ENCODE measurements around the gene ZC3H10. TPM values are rescaled to one million over a fixed set of nuclear protein-coding genes. Genes with fewer than 3 reads are reported as not detected.
"Not testable (repeated sequence)": the region's sequence is repeated elsewhere in the genome, so short reads cannot be mapped to it uniquely, and the experiment has no call there.

ZC3H10 gene
- total and polyA plus RNA-seq, 4 donors, result 1.8 to 9.6 (median 6.0) TPM

DNA sequence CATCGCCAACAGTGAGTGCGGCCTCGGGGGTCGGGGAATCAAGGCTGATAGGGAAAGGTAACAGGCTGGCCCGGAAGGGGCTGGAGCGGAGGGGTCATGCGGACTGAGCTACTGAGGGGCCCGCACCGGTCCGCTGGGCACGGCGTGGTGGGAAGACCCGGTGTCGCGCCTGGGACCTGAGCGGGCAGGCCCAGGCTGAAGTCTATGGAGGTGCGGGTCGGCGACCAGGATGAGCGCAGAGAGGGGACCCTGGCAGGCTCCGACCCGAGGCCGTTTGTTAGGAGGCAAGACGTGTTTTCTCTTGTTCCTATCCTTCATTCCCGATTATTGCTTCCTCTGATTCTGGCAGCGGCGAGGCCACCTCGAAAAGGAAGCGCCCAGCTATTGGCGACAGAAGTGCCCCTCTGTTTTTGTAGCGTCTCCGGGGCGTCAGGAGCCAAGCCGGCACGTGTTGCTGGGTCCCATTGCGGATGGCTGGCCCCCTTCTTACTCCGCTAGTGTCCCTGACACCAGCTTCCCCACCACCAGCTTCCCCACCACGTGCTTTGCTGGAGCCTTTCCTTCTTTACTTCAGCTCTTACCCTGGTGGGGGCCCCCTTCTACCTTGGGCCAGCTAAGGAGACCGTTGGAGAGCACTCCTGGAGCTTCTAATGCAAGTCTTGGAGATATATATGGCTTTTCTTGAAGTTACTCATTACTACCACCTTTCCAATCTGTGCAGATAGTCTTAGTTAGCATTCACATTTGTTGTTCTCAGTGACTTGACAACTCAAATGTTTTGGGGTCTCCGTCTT lies 13.1 kb upstream of the ZC3H10 start:
- H3K36me3 ChIP-seq (ENCODE audit: control insufficient read depth in 1 of 2, insufficient read depth in 2 of 2, low read length in 1 of 2), result peaks cover 0 to 4% of the 10 kb centered on the region in 2 donors
- intact Hi-C loops (cut with DNase I), result loop anchor here in 1 of 2 donors (10.0 kb wide), 2 partner anchors 60 to 100 kb away; partner anchors contain the start of gene RPS26
- peak; percentile 52 for ATAC-seq (ENCODE audit: low FRiP score)
- H3K4me3 ChIP-seq (ENCODE audit: low read length in 2 of 2), result peak overlapping the region; percentile 44 to 67
- H3K27ac ChIP-seq (ENCODE audit: low read depth in 1 of 2, low read length in 2 of 2), result peak overlapping the region in 1 of 2 donors; percentile 83
- H3K4me1 ChIP-seq (ENCODE audit: control insufficient read depth in 1 of 2, insufficient read depth in 2 of 2, low read length in 2 of 2), result peaks cover 0 to 9% of the 10 kb centered on the region in 2 donors
- no peaks in the 10 kb centered on the region for H3K9me3 ChIP-seq (ENCODE audit: control insufficient read depth, low read length)
- H3K27me3 ChIP-seq (ENCODE audit: control insufficient read depth in 1 of 2, insufficient read depth in 2 of 2, low read length in 1 of 2), result no peaks in the 10 kb centered on the region
- DNase-seq, result peak; percentile 71 to 80
- 1% methylated on average over 40 of the region's 40 CpGs for WGBS, 2 donors

DNA sequence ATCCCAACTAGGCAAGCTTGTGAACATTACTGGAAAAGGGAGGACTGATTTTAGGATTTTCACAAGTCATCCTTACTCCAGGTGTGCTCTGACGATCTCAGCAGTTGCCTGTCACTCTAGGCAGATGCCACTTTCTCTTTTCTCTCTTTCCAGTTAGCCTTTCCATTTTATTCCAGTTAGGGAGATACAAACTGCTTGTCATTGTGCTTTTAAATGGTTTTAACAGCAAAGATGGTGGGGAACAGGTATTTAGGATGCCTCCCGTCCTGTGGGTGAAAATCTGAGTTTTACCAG lies 12.5 kb upstream of the ZC3H10 start:
- peaks cover 0 to 7% of the 10 kb centered on the region in 2 donors for H3K36me3 ChIP-seq (ENCODE audit: control insufficient read depth in 1 of 2, insufficient read depth in 2 of 2, low read length in 1 of 2)
- WGBS, 2 donors, result 37 to 40% methylated on average over 2 of the region's 2 CpGs
- no peaks in the 10 kb centered on the region for H3K9me3 ChIP-seq (ENCODE audit: control insufficient read depth, low read length)
- peaks cover 0 to 9% of the 10 kb centered on the region in 2 donors for H3K4me1 ChIP-seq (ENCODE audit: control insufficient read depth in 1 of 2, insufficient read depth in 2 of 2, low read length in 2 of 2)
- intact Hi-C loops (cut with DNase I), result loop anchor here in 1 of 2 donors (10.0 kb wide), 2 partner anchors 61 to 101 kb away; partner anchors contain the start of gene RPS26
- no peaks in the 10 kb centered on the region for H3K27me3 ChIP-seq (ENCODE audit: control insufficient read depth in 1 of 2, insufficient read depth in 2 of 2, low read length in 1 of 2)
- peak overlapping the region; percentile 44 to 67 for H3K4me3 ChIP-seq (ENCODE audit: low read length in 2 of 2)
- DNase-seq (no peak), ATAC-seq (ENCODE audit: low FRiP score) (no peak)
- H3K27ac ChIP-seq (ENCODE audit: low read depth in 1 of 2, low read length in 2 of 2), result no peak overlapping the region

DNA sequence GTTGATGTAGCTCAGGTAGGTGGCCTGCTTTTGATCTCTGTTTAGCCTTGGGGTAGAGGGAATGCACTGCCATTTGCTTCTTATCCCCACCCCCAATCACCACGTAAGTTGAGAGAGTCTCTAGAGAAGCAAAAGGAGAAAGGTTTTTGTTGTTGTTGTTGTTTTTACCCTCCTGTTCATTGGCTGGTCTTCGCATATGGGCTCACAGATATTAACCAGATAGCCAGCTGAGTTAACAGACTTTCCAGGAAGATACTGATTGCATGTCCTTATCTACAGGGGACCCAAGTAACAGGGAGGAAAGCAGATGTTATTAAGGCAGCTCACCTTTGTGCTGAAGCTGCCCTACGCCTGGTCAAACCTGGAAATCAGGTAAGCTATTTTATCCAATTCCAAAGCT lies 10.8 kb upstream of the ZC3H10 start:
- H3K27me3 ChIP-seq (ENCODE audit: control insufficient read depth in 1 of 2, insufficient read depth in 2 of 2, low read length in 1 of 2), result no peaks in the 10 kb centered on the region
- H3K27ac ChIP-seq (ENCODE audit: low read depth in 1 of 2, low read length in 2 of 2), result no peak overlapping the region
- no peak for DNase-seq
- H3K4me1 ChIP-seq (ENCODE audit: control insufficient read depth in 1 of 2, insufficient read depth in 2 of 2, low read length in 2 of 2), result peaks cover 0 to 9% of the 10 kb centered on the region in 2 donors
- H3K4me3 ChIP-seq (ENCODE audit: low read length in 2 of 2), result no peak overlapping the region
- intact Hi-C loops (cut with DNase I), result loop anchor here in 1 of 2 donors (10.0 kb wide), 2 partner anchors 62 to 102 kb away; partner anchors contain the start of gene RPS26
- H3K36me3 ChIP-seq (ENCODE audit: control insufficient read depth in 1 of 2, insufficient read depth in 2 of 2, low read length in 1 of 2), result peaks cover 0 to 13% of the 10 kb centered on the region in 2 donors
- no peak for ATAC-seq (ENCODE audit: low FRiP score)
- WGBS, 2 donors, result 88 to 90% methylated on average over 3 of the region's 3 CpGs
- H3K9me3 ChIP-seq (ENCODE audit: control insufficient read depth, low read length), result no peaks in the 10 kb centered on the region

DNA sequence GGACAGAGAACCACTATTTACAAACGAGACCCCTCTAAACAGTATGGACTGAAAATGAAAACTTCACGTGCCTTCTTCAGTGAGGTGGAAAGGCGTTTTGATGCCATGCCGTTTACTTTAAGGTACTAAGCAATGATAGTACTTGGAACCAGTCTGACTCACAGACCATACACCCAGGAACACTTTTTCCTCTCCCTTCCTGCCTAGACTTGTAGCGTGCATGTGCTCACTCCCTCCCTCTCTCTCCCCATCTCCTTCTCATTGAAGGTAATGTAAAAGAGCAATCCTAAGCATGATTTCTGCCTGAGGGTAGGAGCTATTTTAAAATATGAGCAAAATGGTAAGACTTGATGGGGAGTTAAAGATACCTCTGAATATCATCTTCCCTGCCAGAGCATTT lies 7.5 kb upstream of the ZC3H10 start:
- no peak overlapping the region for H3K4me3 ChIP-seq (ENCODE audit: low read length in 2 of 2)
- H3K27ac ChIP-seq (ENCODE audit: low read depth in 1 of 2, low read length in 2 of 2), result no peak overlapping the region
- peaks cover 0 to 1% of the 10 kb centered on the region in 2 donors for H3K4me1 ChIP-seq (ENCODE audit: control insufficient read depth in 1 of 2, insufficient read depth in 2 of 2, low read length in 2 of 2)
- no peaks in the 10 kb centered on the region for H3K9me3 ChIP-seq (ENCODE audit: control insufficient read depth, low read length)
- no peak for DNase-seq
- H3K36me3 ChIP-seq (ENCODE audit: control insufficient read depth in 1 of 2, insufficient read depth in 2 of 2, low read length in 1 of 2), result peaks cover 0 to 13% of the 10 kb centered on the region in 2 donors
- intact Hi-C loops (cut with DNase I), result no loop called here
- H3K27me3 ChIP-seq (ENCODE audit: control insufficient read depth in 1 of 2, insufficient read depth in 2 of 2, low read length in 1 of 2), result no peaks in the 10 kb centered on the region
- ATAC-seq (ENCODE audit: low FRiP score), result no peak
- WGBS, 2 donors, result 88 to 95% methylated on average over 5 of the region's 5 CpGs

DNA sequence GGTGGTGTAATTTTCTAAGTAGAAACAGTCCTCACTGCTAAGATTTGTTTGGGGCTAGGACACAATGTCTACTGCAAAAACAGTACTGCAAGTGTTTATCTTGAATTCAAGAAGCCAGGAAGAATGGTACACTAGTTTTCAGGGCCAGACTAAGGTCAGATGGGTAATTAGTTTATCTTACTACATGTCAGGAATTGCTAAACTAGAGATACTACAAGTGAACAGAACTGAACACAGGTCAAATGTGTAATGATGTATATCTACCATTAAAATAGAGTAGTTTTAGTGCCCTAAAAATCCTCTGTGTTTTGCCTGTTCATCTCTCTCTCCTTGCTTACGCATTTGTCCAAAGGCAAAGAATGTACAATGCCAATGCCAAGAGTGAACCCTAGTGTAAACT lies 4.0 kb upstream of the ZC3H10 start:
- Histone ChIP-seq H3K4me1 (ENCODE audit: control insufficient read depth in 1 of 2, insufficient read depth in 2 of 2, low read length in 2 of 2) (peaks cover 0 to 4% of the 10 kb centered on the region in 2 donors), H3K4me3 (ENCODE audit: low read length in 2 of 2) (no peak overlapping the region), H3K9me3 (ENCODE audit: control insufficient read depth, low read length) (no peaks in the 10 kb centered on the region), H3K36me3 (ENCODE audit: control insufficient read depth in 1 of 2, insufficient read depth in 2 of 2, low read length in 1 of 2) (peaks cover 0 to 10% of the 10 kb centered on the region in 2 donors), H3K27ac (ENCODE audit: low read depth in 1 of 2, low read length in 2 of 2) (no peak overlapping the region), H3K27me3 (ENCODE audit: control insufficient read depth in 1 of 2, insufficient read depth in 2 of 2, low read length in 1 of 2) (peaks cover 0 to 3% of the 10 kb centered on the region in 2 donors)
- 85 to 90% methylated on average over 1 of the region's 1 CpG for WGBS, 2 donors
- DNase-seq, result no peak
- no peak for ATAC-seq (ENCODE audit: low FRiP score)
- intact Hi-C loops (cut with DNase I), result no loop called here

DNA sequence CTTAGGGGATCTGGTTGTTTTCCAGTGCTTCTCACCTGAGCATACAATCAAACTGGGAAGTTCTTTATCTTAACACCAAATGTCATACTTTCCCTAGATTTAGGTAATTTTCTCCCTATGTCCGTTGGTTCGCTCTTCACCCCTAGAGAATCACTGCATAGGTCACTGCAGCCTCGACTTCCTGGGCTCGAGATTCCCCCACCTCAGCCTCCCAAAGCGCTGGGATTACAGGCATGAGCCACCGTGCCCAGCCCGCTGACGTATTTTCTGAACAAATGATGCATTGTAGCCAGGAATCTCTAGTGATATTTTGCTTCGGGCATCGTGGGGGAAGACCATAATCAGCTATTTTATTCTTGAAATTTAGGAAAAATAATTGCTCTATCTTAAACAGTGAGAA lies 2.7 kb upstream of the ZC3H10 start:
- intact Hi-C loops (cut with DNase I), result loop anchor here in 1 of 2 donors (5.0 kb wide), 1 partner anchor 42 kb away; the partner anchor contains the start of gene MYL6
- WGBS, 2 donors, result 24 to 28% methylated on average over 10 of the region's 10 CpGs
- peaks cover 0 to 9% of the 10 kb centered on the region in 2 donors for H3K36me3 ChIP-seq (ENCODE audit: control insufficient read depth in 1 of 2, insufficient read depth in 2 of 2, low read length in 1 of 2)
- no peak for DNase-seq
- H3K4me1 ChIP-seq (ENCODE audit: control insufficient read depth in 1 of 2, insufficient read depth in 2 of 2, low read length in 2 of 2), result peaks cover 0 to 6% of the 10 kb centered on the region in 2 donors
- peak overlapping the region; percentile 23 to 93 for H3K4me3 ChIP-seq (ENCODE audit: low read length in 2 of 2)
- no peak for ATAC-seq (ENCODE audit: low FRiP score)
- no peaks in the 10 kb centered on the region for H3K9me3 ChIP-seq (ENCODE audit: control insufficient read depth, low read length)
- H3K27me3 ChIP-seq (ENCODE audit: control insufficient read depth in 1 of 2, insufficient read depth in 2 of 2, low read length in 1 of 2), result peaks cover 0 to 3% of the 10 kb centered on the region in 2 donors
- H3K27ac ChIP-seq (ENCODE audit: low read depth in 1 of 2, low read length in 2 of 2), result no peak overlapping the region

DNA sequence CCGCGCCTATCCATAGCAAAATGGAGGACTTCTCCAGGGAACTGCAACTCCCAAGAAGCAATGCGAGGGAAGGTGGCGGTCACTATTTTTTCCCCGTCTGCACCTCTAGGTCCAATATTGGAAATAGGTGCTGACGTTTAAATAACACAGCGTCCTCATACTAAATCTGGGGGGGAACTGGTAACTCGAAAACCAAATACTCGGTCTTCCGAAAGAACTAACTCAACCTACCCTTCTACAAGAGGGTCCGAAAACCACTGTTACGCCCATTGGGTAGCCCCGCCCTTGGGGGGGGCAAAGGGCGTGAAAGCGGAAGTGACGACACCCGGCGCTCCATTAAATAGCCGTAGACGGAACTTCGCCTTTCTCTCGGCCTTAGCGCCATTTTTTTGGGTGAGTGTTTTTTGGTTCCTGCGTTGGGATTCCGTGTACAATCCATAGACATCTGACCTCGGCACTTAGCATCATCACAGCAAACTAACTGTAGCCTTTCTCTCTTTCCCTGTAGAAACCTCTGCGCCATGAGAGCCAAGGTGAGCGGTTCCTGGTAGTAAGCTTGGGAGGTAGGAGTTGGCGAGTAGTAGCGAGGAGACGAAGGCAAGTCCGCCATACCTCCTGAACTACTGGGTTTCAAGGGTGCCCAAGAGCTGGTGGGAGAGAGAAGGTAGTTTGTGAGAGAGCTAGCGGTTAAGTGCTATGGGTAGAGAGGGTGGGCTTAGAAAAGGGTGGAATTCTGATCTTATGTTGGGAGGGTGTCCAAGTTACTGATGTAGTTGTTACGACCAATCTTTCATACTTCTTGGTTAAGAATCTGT lies 1.6 kb upstream of the ZC3H10 start, which contains the start of gene RPL41:
Gene RPL41, plus strand, starts transcription at position 367 of the 815 bp plus-strand sequence.
- H3K27me3 ChIP-seq (ENCODE audit: control insufficient read depth in 1 of 2, insufficient read depth in 2 of 2, low read length in 1 of 2), result peaks cover 0 to 3% of the 10 kb centered on the region in 2 donors
- no peaks in the 10 kb centered on the region for H3K9me3 ChIP-seq (ENCODE audit: control insufficient read depth, low read length)
- ATAC-seq (ENCODE audit: low FRiP score) (peak; percentile 91), DNase-seq (peak; percentile 95 to 97)
- H3K36me3 ChIP-seq (ENCODE audit: control insufficient read depth in 1 of 2, insufficient read depth in 2 of 2, low read length in 1 of 2), result peaks cover 0 to 6% of the 10 kb centered on the region in 2 donors
- H3K4me1 ChIP-seq (ENCODE audit: control insufficient read depth in 1 of 2, insufficient read depth in 2 of 2, low read length in 2 of 2), result peaks cover 0 to 6% of the 10 kb centered on the region in 2 donors
- peak within 1 kb of the TSS; percentile 93 to 99 for H3K4me3 ChIP-seq (ENCODE audit: low read length in 2 of 2)
- 0% methylated on average over 34 of the region's 34 CpGs for WGBS, 2 donors
- H3K27ac ChIP-seq (ENCODE audit: low read depth in 1 of 2, low read length in 2 of 2), result peak within 1 kb of the TSS; percentile 91 to 99
- intact Hi-C loops (cut with DNase I), result loop anchor here in 1 of 2 donors (5.0 kb wide), 1 partner anchor 41 kb away; the partner anchor contains the start of gene MYL6

DNA sequence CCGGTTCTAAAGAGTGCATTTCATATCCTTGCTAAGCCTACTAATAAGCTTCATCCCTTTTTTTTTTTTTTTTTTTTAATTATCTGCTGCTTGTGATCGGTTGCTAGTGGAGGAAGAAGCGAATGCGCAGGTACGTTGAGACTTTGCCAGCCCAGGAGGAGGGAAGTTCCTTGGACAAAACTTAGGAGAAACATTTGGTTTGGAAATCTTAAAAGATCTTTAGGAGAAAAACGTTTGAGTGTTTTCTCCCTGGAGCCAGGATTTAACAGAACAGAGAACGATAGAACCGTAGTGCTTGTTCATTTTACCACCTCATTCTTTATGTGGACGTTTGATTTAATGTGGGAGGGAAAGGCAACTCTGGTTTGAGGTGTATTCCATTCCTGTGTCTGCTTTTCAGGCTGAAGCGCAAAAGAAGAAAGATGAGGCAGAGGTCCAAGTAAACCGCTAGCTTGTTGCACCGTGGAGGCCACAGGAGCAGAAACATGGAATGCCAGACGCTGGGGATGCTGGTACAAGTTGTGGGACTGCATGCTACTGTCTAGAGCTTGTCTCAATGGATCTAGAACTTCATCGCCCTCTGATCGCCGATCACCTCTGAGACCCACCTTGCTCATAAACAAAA lies 872 bp upstream of the ZC3H10 start:
- Histone ChIP-seq H3K27ac (ENCODE audit: low read depth in 1 of 2, low read length in 2 of 2) (peak overlapping the region; percentile 72 to 91), H3K4me3 (ENCODE audit: low read length in 2 of 2) (peak overlapping the region; percentile 93 to 99)
- H3K9me3 ChIP-seq (ENCODE audit: control insufficient read depth, low read length); H3K4me1 ChIP-seq (ENCODE audit: control insufficient read depth in 1 of 2, insufficient read depth in 2 of 2, low read length in 2 of 2); DNase-seq; H3K36me3 ChIP-seq (ENCODE audit: control insufficient read depth in 1 of 2, insufficient read depth in 2 of 2, low read length in 1 of 2); H3K27me3 ChIP-seq (ENCODE audit: control insufficient read depth in 1 of 2, insufficient read depth in 2 of 2, low read length in 1 of 2); ATAC-seq (ENCODE audit: low FRiP score): not testable (repeated sequence)
- intact Hi-C loops (cut with DNase I), result loop anchor here in 1 of 2 donors (5.0 kb wide), 1 partner anchor 40 kb away; the partner anchor contains the start of gene MYL6
- 1 to 2% methylated on average over 12 of the region's 16 CpGs for WGBS, 2 donors

Data from aorta (tissue), 5 donors.